Measurements from ENCODE around the gene GAD2.

The GAD2 gene

GRCh38 chr10:26216585-26217395 lies at the start of gene GAD2:
TSS of gene GAD2 (plus strand) at chr10:26216774. CDS start at chr10:26216810, 36 bp downstream.
- DNase-seq (ENCODE audit: low read depth in 1 of 2, low spot score in 1 of 2), result no peak

GRCh38 chr10:26169466-26169865 lies 47.1 kb upstream of the GAD2 start:
- DNase-seq (ENCODE audit: low read depth in 1 of 2, low spot score in 1 of 2), result no peak

- no peak for DNase-seq (ENCODE audit: low read depth in 1 of 2, low spot score in 1 of 2)
These were observed 44.4 kb upstream of the GAD2 start for GRCh38 chr10:26172131-26172530.

- no peak for DNase-seq (ENCODE audit: low read depth in 1 of 2, low spot score in 1 of 2)
These were observed 42.7 kb upstream of the GAD2 start for GRCh38 chr10:26173837-26174236.

- no peak for DNase-seq (ENCODE audit: low read depth in 1 of 2, low spot score in 1 of 2)
These were observed 39.2 kb upstream of the GAD2 start for GRCh38 chr10:26177341-26177740.

- no peak for DNase-seq (ENCODE audit: low read depth in 1 of 2, low spot score in 1 of 2)
These were observed 22.3 kb upstream of the GAD2 start for GRCh38 chr10:26194275-26194674.

GRCh38 chr10:26197248-26197647 lies 19.3 kb upstream of the GAD2 start:
- DNase-seq (ENCODE audit: low read depth in 1 of 2, low spot score in 1 of 2), result no peak

- DNase-seq (ENCODE audit: low read depth in 1 of 2, low spot score in 1 of 2), result no peak
These were observed 18.5 kb upstream of the GAD2 start for GRCh38 chr10:26198119-26198518.

GRCh38 chr10:26199841-26200240 lies 16.7 kb upstream of the GAD2 start:
- DNase-seq (ENCODE audit: low read depth in 1 of 2, low spot score in 1 of 2), result no peak

GRCh38 chr10:26205223-26205622 lies 11.4 kb upstream of the GAD2 start:
- DNase-seq (ENCODE audit: low read depth in 1 of 2, low spot score in 1 of 2), result no peak

GRCh38 chr10:26211781-26212444 lies 4.7 kb upstream of the GAD2 start:
- DNase-seq (ENCODE audit: low read depth in 1 of 2, low spot score in 1 of 2), result no peak

GRCh38 chr10:26212511-26212910 lies 4.1 kb upstream of the GAD2 start:
- DNase-seq (ENCODE audit: low read depth in 1 of 2, low spot score in 1 of 2), result no peak

GRCh38 chr10:26213157-26213800 lies 3.3 kb upstream of the GAD2 start:
- no peak for DNase-seq (ENCODE audit: low read depth in 1 of 2, low spot score in 1 of 2)

GRCh38 chr10:26214004-26214403 lies 2.6 kb upstream of the GAD2 start:
- DNase-seq (ENCODE audit: low read depth in 1 of 2, low spot score in 1 of 2), result no peak

- DNase-seq (ENCODE audit: low read depth in 1 of 2, low spot score in 1 of 2), result no peak
These were observed 1.8 kb upstream of the GAD2 start for GRCh38 chr10:26214551-26215395.

GRCh38 chr10:26215396-26215934 lies 1.1 kb upstream of the GAD2 start:
- no peak for DNase-seq (ENCODE audit: low read depth in 1 of 2, low spot score in 1 of 2)

- peak in 1 of 2 donors; percentile 7 for DNase-seq (ENCODE audit: low read depth in 1 of 2, low spot score in 1 of 2)
These were observed 514 bp upstream of the GAD2 start for GRCh38 chr10:26215935-26216584.

GRCh38 chr10:26217396-26218086 lies 967 bp downstream of the GAD2 start:
- no peak for DNase-seq (ENCODE audit: low read depth in 1 of 2, low spot score in 1 of 2)

- no peak for DNase-seq (ENCODE audit: low read depth in 1 of 2, low spot score in 1 of 2)
These were observed 3.1 kb downstream of the GAD2 start for GRCh38 chr10:26219676-26220075.

- DNase-seq (ENCODE audit: low read depth in 1 of 2, low spot score in 1 of 2), result no peak
These were observed 4.3 kb downstream of the GAD2 start for GRCh38 chr10:26220901-26221300.
